ENCODE data around the gene ZNF627. TPM values are rescaled to one million over a fixed set of nuclear protein-coding genes. Genes with fewer than 3 reads are reported as not detected.
"Not testable (repeated sequence)": the region's sequence is repeated elsewhere in the genome, so short reads cannot be mapped to it uniquely, and the experiment has no call there.

Gene ZNF627
- total and polyA plus RNA-seq, 2 experiments from 2014 or later: 17.5 to 23.0 TPM

GRCh38 chr19:11560404-11561051 lies 36.8 kb upstream of the ZNF627 start:
- H3K27me3 ChIP-seq: no peaks in the 10 kb centered on the region
- no peak overlapping the region for H3K27ac ChIP-seq
- H3K4me1 ChIP-seq (ENCODE audit: low read depth): peaks cover 8% of the 10 kb centered on the region
- DNase-seq (ENCODE audit: low read depth in 1 of 2, low spot score in 1 of 2): peak; percentile 81 to 88
- TF ChIP-seq CTCF (IDR thresholded peaks at IDR 0.05; ENCODE audit: low read depth, low read length): peak; percentile 59
- no peak overlapping the region for H3K4me3 ChIP-seq
- H3K9me3 ChIP-seq (ENCODE audit: low read depth): no peaks in the 10 kb centered on the region
- H3K36me3 ChIP-seq: no peaks in the 10 kb centered on the region

DNA sequence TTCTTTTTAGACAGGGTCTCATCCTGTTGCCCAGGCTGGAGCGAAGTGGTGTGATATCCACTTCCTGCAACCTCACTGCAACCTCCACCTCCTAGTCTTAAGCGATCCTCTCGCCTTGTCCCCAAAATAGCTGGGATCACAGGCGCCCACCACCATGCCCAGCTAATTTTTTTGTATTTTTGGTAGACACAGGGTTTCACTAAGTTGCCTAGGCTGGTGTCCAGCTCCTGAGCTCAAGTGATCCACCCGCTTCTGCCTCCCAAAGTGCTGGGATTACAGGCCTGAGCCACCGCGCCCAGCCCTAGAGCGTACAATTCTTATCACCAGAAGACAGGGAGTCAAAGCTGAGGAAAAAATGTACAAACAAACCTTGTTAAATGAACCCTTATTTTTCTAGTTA lies 33.8 kb upstream of the ZNF627 start:
- Histone ChIP-seq H3K9me3 (ENCODE audit: low read depth) (no peaks in the 10 kb centered on the region), H3K4me1 (ENCODE audit: low read depth) (no peaks in the 10 kb centered on the region), H3K27ac (no peak overlapping the region), H3K27me3 (no peaks in the 10 kb centered on the region), H3K4me3 (no peak overlapping the region), H3K36me3 (no peaks in the 10 kb centered on the region)
- DNase-seq (ENCODE audit: low read depth in 1 of 2, low spot score in 1 of 2): no peak
- TF ChIP-seq CTCF (IDR thresholded peaks at IDR 0.05; ENCODE audit: low read depth, low read length): no peak

GRCh38 chr19:11564082-11564807 lies 33.0 kb upstream of the ZNF627 start:
- H3K36me3 ChIP-seq; DNase-seq (ENCODE audit: low read depth in 1 of 2, low spot score in 1 of 2); H3K27ac ChIP-seq; H3K27me3 ChIP-seq; H3K4me1 ChIP-seq (ENCODE audit: low read depth); H3K9me3 ChIP-seq (ENCODE audit: low read depth); H3K4me3 ChIP-seq: not testable (repeated sequence)

GRCh38 chr19:11565649-11565980 lies 31.7 kb upstream of the ZNF627 start:
- H3K4me1 ChIP-seq (ENCODE audit: low read depth); H3K36me3 ChIP-seq; DNase-seq (ENCODE audit: low read depth in 1 of 2, low spot score in 1 of 2); H3K9me3 ChIP-seq (ENCODE audit: low read depth); H3K27ac ChIP-seq; H3K27me3 ChIP-seq; H3K4me3 ChIP-seq: not testable (repeated sequence)

DNA sequence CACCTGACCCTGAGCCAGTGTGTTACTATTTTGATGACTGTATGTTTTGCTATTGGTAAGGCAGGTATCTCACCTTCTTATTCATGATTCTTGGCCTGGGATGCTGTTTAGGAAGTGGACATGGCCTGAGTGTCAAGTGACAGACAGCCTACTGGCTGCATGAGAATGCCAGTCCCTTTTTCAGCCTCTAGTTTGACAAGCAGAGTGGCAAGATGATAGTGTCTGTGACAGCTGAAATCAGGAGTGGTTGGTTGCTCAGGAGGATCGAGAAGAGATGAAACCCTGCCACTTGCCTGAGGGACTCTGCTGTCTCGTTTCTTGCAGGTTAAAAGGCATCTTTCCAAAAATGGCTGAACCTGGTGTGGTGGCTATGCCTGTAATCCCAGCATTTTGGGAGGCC lies 31.1 kb upstream of the ZNF627 start:
- Histone ChIP-seq H3K27me3 (no peaks in the 10 kb centered on the region), H3K27ac (no peak overlapping the region), H3K4me3 (no peak overlapping the region), H3K9me3 (ENCODE audit: low read depth) (no peaks in the 10 kb centered on the region), H3K36me3 (no peaks in the 10 kb centered on the region), H3K4me1 (ENCODE audit: low read depth) (no peaks in the 10 kb centered on the region)
- no peak for DNase-seq (ENCODE audit: low read depth in 1 of 2, low spot score in 1 of 2)
- no peak for TF ChIP-seq CTCF (IDR thresholded peaks at IDR 0.05; ENCODE audit: low read depth, low read length)

DNA sequence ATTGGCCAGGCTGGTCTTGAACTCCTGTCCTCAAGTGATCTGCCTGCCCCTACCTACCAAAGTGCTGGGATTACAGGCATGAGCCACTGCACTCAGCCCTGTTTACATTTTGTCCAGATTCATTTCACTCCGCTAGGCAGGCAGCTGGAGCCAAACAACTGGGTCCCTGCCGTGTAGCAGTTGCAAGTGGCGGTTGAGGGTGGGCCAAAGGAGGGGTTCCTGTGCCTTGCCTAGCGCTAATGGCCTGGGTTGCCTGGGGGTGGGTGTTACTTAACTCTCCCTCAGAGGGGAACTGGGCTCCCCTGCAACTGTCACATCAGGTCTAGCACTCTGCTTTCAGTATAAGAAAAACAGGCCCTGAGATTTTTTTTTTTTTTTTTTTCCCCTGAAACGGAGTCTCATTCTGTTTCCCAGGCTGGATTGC lies 27.2 kb upstream of the ZNF627 start:
- no peaks in the 10 kb centered on the region for H3K9me3 ChIP-seq (ENCODE audit: low read depth)
- DNase-seq (ENCODE audit: low read depth in 1 of 2, low spot score in 1 of 2): no peak
- no peaks in the 10 kb centered on the region for H3K4me1 ChIP-seq (ENCODE audit: low read depth)
- no peaks in the 10 kb centered on the region for H3K27me3 ChIP-seq
- no peak overlapping the region for H3K27ac ChIP-seq
- no peak overlapping the region for H3K4me3 ChIP-seq
- no peaks in the 10 kb centered on the region for H3K36me3 ChIP-seq
- TF ChIP-seq CTCF (IDR thresholded peaks at IDR 0.05; ENCODE audit: low read depth, low read length): no peak

- not testable (repeated sequence) for H3K36me3 ChIP-seq; H3K27me3 ChIP-seq; H3K27ac ChIP-seq; H3K9me3 ChIP-seq (ENCODE audit: low read depth); H3K4me1 ChIP-seq (ENCODE audit: low read depth); H3K4me3 ChIP-seq; DNase-seq (ENCODE audit: low read depth in 1 of 2, low spot score in 1 of 2)
These were observed 23.9 kb upstream of the ZNF627 start for GRCh38 chr19:11573354-11573753.

DNA sequence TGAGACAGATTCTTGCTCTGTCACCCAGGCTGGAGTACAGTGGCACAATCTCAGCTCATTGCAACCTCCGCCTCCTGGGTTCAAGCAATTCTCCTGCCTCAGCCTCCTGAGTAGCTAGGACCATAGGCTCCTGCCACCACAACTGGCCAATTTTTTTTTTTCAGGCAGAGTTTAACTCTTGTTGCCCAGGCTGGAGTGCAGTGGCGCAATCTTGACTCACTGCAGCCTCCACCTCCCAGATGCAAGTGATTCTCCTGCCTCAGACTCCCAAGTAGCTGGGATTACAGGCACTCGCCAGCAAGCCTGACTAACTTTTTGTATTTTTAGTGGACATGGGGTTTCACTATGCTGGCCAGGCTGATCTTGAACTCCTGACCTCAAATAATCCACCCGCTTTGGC lies 23.5 kb upstream of the ZNF627 start:
- not testable (repeated sequence) for DNase-seq (ENCODE audit: low read depth in 1 of 2, low spot score in 1 of 2); H3K36me3 ChIP-seq; H3K27me3 ChIP-seq; H3K4me3 ChIP-seq; H3K4me1 ChIP-seq (ENCODE audit: low read depth); H3K27ac ChIP-seq; H3K9me3 ChIP-seq (ENCODE audit: low read depth)

Measured in cardiac muscle cell (in vitro differentiated cells and primary cell).